Erythroblast (primary cell): ENCODE measurements around the gene ARHGDIB.

Experiments used
- GATA1 ChIP-seq: IDR thresholded peaks from 2 replicates; pipeline ENCODE4 v1.6.1; 2011; ENCODE audit warnings: low read depth, mild to moderate bottlenecking, control low read depth, low read length, moderate library complexity
- POLR2A ChIP-seq: IDR thresholded peaks from 2 replicates; pipeline ENCODE4 v1.6.1; 2011; ENCODE audit warnings: mild to moderate bottlenecking, low read length

- TF ChIP-seq POLR2A (no peak), GATA1 (no peak)
These were observed 23.1 kb downstream of the ARHGDIB start, which contains the start of gene ERP27 for GRCh38 chr12:14938301-14938700.
